ENCODE results near the gene ENTPD2.
"Not testable (repeated sequence)": the region's sequence is repeated elsewhere in the genome, so short reads cannot be mapped to it uniquely, and the experiment has no call there.

Gene ENTPD2

GRCh38 chr9:137063311-137064026, 9.6 kb upstream of the ENTPD2 start:
- no peak for DNase-seq

DNA sequence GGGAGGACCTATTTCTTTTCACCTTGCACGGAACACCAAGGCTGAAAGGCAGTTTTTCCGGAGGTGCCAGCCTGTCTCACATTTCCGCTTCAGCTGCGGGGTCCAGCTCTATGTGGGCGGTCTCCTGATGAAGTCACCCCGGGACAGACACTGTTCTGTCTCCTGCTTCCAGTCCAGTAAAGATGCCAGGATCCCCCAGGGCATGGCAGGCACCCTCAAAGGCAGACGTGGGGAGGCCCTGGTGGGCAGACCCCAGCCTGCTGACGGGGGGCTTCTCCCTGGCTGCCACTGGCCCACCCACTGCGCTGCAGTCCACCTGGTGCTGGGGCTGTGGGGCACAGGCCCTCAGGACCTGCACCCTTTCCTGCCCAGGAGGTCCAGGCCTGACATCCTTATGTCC, 8.9 kb upstream of the ENTPD2 start:
- not testable (repeated sequence) for DNase-seq

- DNase-seq, result no peak
Measured at GRCh38 chr9:137062384-137062783, 8.5 kb upstream of the ENTPD2 start.

GRCh38 chr9:137058521-137059234, 4.8 kb upstream of the ENTPD2 start:
- no peak for DNase-seq

DNA sequence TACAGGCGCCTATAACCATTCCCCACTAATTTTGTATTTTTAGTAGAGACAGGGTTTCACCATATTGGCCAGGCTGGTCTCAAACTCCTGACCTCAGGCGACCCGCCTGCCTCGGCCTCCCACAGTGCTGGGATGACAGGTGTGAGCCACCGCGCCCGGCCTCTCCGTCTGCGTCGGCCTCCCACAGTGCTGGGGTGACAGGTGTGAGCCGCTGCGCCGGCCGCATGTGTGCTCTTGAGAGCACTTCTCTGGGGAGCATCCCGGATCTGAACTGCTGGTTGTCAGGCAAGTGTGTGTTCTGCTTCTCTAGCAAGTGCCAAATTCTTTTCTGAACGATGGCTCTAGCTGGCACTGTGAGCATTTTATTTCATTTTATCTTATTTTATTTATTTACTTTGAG, 3.7 kb upstream of the ENTPD2 start:
- DNase-seq, result no peak

- no peak for DNase-seq
Measured at GRCh38 chr9:137056739-137057415, 3.0 kb upstream of the ENTPD2 start.

DNA sequence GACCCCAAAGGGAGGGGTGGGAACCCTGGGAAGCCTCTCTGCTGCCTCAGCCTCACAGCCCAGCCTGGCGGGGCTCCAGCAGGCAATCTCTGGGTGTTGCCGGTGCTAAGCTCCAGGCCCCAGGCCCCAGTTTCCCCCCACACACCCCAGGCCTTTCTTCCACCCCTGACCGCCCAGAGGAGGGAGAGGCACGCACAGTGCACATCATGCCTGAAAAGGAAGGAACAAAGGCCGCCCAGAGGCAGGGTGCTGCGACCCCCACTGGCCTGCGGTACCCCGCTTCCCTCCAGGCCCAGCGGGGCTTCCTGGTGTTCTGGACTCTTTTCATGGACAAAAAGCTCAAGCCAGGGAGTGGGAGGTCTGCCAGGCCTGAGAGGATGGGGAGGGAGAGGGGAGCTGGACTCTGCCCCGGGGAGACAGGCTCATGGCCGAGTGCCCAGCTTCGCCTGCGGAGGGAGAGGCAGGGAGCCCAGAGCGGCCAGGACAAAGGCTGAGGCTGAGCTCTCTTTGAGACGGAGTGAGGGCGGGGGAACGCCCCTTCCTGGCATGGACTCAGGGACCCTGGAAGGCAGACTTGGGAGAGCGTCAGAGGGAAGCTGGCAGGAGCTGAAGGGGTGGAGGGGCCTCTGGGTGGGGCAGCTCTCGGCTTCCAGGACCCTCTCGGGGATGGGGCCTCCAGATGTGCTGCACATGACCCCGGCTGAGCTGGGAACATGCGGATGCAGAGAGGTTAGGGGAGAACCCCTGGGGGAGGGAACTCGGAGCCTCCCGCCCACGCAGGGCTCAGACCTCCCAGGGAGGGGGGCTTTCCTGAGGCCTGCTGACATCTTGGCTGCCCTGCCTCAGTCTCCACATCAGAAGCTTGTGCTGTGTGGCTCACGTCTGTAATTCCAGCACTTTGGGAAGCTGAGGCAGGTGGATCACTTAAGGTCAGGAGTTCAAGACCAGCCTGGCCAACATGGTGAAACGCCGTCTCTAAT, 1.8 kb upstream of the ENTPD2 start:
- peak; percentile 43 for DNase-seq

DNA sequence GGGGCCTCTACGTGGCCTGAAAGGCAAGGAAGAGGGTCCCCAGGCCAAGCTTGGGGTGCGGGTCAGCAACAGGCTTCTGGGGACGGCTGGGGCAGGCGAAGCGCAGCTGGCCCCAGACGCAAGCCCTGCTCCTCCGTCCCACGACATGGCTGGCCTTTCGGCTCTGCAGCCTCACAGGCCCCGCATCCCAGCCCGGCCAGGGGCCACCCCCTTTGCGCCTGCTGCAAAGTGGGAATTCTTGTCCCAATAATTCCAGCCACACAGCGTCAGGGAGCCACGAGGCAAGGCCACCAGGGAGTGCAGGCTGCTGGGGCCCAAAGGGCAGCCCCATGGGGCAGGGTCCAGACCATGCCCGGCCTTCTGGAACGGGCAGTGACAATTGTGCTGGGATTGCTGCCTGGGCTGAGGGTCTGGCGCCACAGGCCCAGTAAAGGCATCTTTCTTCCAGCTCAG, 1.1 kb upstream of the ENTPD2 start:
- DNase-seq, result no peak

- DNase-seq, result no peak
Measured at GRCh38 chr9:137052998-137053943, 590 bp downstream of the ENTPD2 start.

DNA sequence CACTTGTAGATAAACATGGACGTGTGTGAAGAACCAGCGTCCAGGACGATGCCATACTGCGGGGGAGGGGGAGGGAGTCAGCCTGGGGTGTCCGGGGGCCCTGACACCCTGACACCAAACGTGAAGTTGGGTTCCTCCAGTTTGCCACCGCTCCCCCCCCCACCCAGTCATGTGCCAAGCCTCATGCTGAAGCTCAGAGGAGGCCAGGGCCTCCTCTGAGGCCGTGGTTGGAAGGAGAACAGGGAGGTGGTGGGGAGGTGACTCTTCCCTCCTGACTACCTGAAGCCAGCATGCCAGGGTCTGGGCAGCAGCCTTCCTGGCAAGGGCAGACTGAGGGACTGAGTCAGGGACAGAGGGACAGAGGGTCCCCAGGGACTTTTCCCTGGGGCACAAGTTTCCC, 1.6 kb downstream of the ENTPD2 start:
- no peak for DNase-seq

DNA sequence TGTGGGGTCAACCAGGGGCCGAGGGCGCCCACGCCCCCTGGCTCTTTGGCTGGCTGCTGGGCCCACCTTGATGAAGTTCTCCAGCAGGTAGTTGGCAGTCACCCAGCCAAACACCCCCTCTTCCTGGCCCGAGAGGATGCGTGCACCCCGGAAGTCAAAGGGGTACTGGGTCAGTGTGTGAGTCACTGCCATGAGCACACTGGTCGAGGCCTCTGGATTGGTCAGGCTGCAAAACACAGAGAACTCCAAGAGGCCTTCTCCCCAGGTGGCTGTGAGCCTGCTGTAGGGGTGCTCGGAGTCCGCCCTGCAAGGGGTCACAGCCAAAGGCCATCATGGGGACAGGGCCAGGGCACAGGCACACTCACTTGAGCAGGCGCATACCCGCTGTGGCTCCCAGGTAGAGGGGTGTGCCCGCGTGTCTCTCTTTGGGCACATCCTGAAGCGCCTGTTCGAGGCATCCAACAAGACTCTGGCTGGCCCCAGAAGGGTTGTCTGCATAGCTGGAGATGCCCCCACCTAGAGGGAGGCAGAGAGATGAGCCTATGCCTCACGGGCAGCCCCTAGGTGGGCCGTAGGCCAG, 2.6 kb downstream of the ENTPD2 start:
- DNase-seq, result no peak

- DNase-seq, result no peak
Measured at GRCh38 chr9:137050570-137050969, 3.3 kb downstream of the ENTPD2 start.

- no peak for DNase-seq
Measured at GRCh38 chr9:137049544-137050449, 4.1 kb downstream of the ENTPD2 start.

- no peak for DNase-seq
Measured at GRCh38 chr9:137048655-137049543, 5.0 kb downstream of the ENTPD2 start.

DNA sequence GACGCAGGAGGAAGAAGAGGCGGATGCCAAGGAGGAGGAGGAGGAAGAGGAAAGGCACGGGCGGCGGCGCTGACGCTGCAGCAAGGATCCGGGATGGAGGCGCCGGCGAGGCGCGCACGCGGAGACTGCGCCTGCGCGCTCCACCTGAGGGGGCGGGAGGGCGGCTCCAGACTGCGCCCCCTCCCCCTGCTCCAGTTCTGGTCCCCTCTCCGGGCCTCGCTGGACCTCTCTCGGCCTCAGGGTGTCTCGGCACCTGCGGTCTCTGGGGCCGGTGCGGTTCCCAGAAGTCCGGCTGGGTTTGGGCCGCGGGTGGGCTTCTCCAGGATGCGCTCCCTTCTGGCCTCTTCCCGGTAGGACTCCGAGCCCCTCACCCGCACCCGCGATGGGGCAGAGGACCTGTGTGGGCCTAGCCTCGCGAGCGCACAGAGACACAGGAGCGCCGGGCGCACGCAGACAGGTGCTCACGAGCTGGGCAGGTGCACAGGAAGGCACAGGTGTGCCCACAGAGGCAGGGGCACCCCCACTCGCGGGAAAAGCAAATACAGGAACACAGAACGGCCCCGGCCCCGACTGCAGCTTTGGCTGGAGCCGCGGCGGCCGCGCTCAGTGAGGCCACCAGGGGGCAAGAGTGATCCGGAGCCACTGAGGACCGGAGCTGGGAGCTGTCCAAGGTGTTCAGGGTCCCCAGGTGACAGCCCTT, 7.6 kb downstream of the ENTPD2 start, which contains the start of gene NPDC1:
Gene NPDC1 (minus strand): TSS at position 90 of the 700 bp plus-strand sequence. CDS start 188 bp downstream, outside the sequence.
- DNase-seq, result peak; percentile 54

GRCh38 chr9:137045294-137046087, 8.4 kb downstream of the ENTPD2 start:
- DNase-seq, result peak; percentile 21

DNA sequence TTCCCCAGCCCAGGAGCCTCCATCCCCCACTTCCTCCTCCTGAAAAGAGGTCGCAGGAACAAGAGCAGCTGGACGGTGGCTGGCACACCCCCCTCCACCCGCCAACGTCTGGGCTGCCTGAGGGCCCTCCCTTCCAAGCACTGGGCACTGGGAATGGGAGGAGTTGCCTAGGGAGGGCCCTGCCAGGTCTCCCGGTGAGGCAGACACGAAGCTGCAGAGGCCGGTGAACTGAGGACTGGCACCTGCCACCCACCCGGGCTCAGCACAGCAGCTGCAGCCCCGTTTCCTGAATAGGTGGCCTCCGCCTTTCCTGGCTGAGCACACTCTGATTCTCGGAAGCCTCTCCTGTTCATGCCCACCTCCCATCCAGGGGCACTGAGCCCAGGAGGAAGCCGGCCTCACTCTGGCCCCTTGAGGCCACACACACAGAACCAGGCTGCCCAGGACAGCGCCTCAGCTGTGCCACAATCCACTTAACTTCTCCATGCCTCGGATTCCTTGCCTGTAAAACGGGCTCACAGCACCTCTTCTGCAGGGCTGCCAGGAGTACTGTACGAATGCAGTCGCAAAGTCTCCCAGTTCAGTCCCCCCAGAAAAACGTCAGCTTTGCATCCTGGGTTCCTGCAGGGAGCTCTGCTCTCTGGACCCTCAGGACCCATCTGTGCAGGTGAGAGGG, 9.2 kb downstream of the ENTPD2 start:
- DNase-seq, result no peak

Measured in fibroblast of skin of right quadriceps (primary cell).